Stomach smooth muscle (tissue), 2 donors: ENCODE data around the gene TFAP2E.

ENCODE experiments used
- H3K27ac ChIP-seq: one replicate; pipeline ENCODE4 v1.7.0; 2013; ENCODE audit warnings: mild to moderate bottlenecking, low read length, inconsistent platforms
- H3K27me3 ChIP-seq, 2 donors: one replicate each; pipeline ENCODE4 v1.7.0; 2013; ENCODE audit warnings: low read length in 2 of 2; ENCODE audit not compliant: insufficient read depth in 2 of 2, control insufficient read depth in 1 of 2
- H3K36me3 ChIP-seq, 2 donors: one replicate each; pipeline ENCODE4 v1.7.0; 2013; ENCODE audit warnings: low read length in 2 of 2; ENCODE audit not compliant: control insufficient read depth in 2 of 2, insufficient read depth in 2 of 2
- H3K4me1 ChIP-seq: one replicate; pipeline ENCODE4 v1.7.0; 2013; ENCODE audit warnings: low read length; ENCODE audit not compliant: control insufficient read depth, insufficient read depth
- H3K4me3 ChIP-seq, 2 donors: one replicate each; pipeline ENCODE4 v1.7.0; 2013; ENCODE audit warnings: low read length in 2 of 2
- H3K9ac ChIP-seq, 2 donors: one replicate each; pipeline ENCODE4 v1.7.0; 2013; ENCODE audit warnings: low read length in 2 of 2, mild to moderate bottlenecking in 1 of 2
- H3K9me3 ChIP-seq, 2 donors: one replicate each; pipeline ENCODE4 v1.7.0; 2013; ENCODE audit warnings: low read length in 2 of 2; ENCODE audit not compliant: control insufficient read depth in 2 of 2
- donor health status: healthy.
- donor health status: Pancreatic carcinoma.

The TFAP2E gene

DNA sequence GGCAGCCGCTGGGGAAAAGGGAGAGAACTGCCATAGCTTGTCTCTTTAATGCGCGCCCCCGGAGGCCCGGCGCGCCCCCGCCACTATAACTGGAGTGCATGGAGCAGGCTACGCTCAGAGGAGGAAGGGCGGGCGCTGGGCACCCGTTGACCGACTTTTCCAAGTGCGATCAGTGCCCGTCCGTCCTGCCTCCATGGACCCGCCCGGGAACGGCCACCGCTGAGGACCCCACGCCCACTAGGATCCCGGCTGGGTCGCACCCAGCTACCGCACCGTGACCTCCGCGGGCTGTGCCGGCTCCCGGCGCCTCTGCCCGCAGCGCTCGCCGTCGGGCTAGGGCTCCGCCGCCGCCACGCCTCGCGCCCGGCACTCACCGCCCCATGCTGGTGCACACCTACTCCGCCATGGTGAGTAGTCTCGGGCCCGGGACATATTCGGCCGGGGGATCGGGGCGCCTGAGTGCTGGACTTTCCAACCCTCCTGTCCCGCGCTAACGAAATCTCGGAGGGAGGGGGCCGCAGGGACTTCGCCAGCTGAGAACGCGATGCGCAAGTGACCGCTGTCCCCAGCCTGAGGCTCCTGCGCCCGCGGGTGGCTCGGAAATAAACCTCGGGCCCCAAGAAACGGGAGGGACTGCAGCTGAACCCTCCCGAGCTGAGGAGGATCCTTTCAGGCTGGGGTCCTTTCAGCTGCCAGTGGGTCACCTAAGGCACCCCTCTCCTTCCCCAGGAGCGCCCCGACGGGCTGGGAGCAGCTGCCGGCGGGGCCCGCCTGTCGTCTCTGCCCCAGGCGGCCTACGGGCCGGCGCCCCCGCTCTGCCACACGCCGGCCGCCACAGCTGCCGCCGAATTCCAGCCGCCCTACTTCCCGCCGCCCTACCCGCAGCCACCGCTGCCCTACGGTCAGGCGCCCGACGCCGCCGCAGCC is at the start of gene TFAP2E:
Gene TFAP2E, plus strand, starts transcription at position 117 of the 927 bp plus-strand sequence. Its CDS starts 264 bp downstream, at position 381.
- Histone ChIP-seq H3K9ac (no peak within 1 kb of the TSS), H3K27me3 (peaks cover 65 to 72% of the 10 kb centered on the region in 2 donors), H3K27ac (no peak within 1 kb of the TSS), H3K9me3 (no peaks in the 10 kb centered on the region), H3K4me3 (peak within 1 kb of the TSS; percentile 12 to 64), H3K4me1 (peaks cover 28% of the 10 kb centered on the region), H3K36me3 (peaks cover 0 to 2% of the 10 kb centered on the region in 2 donors)

DNA sequence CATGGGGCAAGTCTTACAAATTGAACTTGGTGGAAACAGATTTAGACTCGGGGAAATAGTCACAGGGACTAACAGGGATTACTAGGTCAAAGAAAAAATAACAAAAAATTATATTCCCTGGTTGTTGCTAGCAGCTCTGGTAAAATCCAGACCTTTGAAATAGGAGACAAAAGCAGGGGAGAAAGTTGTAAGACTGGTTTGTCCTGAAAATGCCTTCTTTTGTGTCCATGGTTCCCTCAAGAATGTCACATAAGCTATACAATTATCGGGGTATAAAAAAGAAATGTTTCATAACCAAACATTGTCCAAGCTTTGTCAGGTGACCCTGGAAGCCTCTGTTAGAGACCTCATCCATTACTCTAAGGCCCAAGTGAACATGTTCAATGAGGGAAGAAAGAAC is 49.0 kb upstream of the TFAP2E start:
- Histone ChIP-seq H3K36me3 (no peaks in the 10 kb centered on the region), H3K27ac (no peak overlapping the region)

DNA sequence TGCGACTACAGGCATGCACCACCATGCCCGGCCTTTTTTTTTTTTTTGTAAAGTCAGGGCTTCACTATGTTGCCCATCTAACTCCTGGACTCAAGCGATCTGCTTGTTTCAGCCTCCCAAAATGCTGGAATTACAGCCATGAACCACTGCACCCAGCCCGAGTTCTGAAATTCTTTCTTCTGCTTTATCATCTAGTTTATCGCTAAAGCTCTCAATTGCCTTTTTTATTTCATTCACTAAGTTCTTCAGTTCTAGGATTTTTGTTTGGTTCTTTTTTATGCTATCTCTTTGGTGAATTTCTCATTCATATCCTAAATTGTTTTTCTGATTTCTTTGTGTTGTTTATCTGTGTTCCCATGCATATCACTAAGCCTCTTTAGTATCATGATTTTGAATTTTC is 42.9 kb upstream of the TFAP2E start:
- H3K27ac ChIP-seq, result no peak overlapping the region
- no peak overlapping the region for H3K9ac ChIP-seq
- H3K36me3 ChIP-seq, result peaks cover 5 to 6% of the 10 kb centered on the region in 2 donors
- no peak overlapping the region for H3K4me3 ChIP-seq
- H3K9me3 ChIP-seq, result no peaks in the 10 kb centered on the region
- peaks cover 7% of the 10 kb centered on the region for H3K4me1 ChIP-seq
- H3K27me3 ChIP-seq, result no peaks in the 10 kb centered on the region

More for the DNA sequence above, 49.0 kb upstream of the TFAP2E start:
- H3K27me3 ChIP-seq, result no peaks in the 10 kb centered on the region
- H3K9me3 ChIP-seq, result no peaks in the 10 kb centered on the region
- no peak overlapping the region for H3K4me3 ChIP-seq
- H3K4me1 ChIP-seq, result no peaks in the 10 kb centered on the region
- no peak overlapping the region for H3K9ac ChIP-seq

DNA sequence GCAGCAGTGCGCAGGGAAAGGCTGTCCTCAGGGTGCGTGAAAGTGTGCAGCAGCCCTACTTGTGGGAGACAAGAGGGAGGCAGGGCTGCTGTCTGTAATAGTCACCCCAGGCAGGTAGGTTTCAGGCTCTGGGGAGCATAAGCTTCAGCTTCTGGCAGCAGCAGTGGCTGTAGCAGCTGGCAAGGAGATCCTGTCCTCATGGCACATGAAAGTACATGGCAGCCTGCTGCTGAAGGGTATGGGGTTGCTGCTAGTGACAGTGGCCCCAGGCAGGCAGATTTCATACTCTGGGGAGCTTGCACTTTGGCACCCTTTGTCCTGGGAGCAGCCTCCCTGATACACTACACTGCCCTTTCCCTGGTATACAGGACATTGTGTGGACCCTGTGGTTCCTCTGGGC is 42.2 kb upstream of the TFAP2E start:
- no peaks in the 10 kb centered on the region for H3K9me3 ChIP-seq
- H3K9ac ChIP-seq, result no peak overlapping the region
- H3K27me3 ChIP-seq, result no peaks in the 10 kb centered on the region
- H3K4me1 ChIP-seq, result peaks cover 7% of the 10 kb centered on the region
- H3K4me3 ChIP-seq, result no peak overlapping the region
- H3K36me3 ChIP-seq, result peaks cover 5 to 6% of the 10 kb centered on the region in 2 donors
- no peak overlapping the region for H3K27ac ChIP-seq

DNA sequence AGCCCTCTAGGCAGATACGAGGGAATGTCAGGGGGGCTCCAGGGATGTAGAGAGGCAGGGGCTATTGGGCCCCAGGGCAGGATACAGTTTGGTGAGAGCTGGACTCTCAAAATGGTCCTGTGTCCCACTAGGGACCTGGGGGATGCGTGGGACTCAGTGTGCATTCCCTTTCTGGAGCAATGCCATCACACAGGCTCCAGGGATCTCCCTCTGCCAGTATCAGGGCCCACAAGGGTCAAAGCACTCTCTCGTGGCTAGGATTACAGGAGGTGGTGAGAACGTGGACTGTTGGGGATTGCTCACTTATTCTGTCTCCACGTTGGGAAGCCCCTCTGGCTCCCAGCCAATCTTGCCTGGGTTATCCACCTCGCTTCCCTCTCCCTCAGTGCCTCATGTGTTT is 41.7 kb upstream of the TFAP2E start:
- Histone ChIP-seq H3K9ac (no peak overlapping the region), H3K4me1 (peaks cover 7% of the 10 kb centered on the region), H3K36me3 (peaks cover 5 to 8% of the 10 kb centered on the region in 2 donors), H3K4me3 (no peak overlapping the region), H3K9me3 (no peaks in the 10 kb centered on the region), H3K27me3 (no peaks in the 10 kb centered on the region), H3K27ac (no peak overlapping the region)

DNA sequence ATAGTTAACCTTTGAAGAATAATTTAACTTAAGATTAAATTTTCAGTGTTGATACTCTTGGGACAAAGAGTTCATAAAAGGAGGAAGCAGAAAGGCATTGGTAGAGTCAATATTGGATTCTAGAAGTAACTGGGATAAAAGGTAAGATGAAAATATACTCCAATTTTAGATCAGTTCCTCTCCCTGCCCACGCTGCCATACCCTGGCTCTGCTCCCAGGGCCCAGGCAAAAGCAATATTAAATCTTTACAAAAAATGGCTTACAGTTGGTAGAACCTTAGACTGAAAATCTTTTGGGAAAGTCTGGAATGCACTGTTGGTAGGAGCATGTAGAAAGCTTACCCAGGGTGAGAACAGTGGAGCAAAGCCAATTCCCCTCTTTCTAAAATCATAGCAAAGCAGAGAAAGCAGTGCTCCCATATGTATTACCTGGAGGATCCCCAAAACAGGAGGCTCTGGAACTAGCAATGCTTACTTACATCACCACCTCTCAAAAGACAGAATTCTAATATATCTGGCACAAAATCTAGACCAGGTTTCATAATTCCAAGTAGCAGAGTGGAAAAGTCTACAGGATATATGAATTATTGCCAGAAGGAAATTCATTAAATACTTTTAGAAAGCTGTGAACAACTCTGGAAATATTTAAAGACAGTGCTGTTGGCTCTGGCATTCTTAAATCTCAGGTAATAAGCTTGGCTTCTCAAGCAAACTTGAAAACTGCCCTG is 40.5 kb upstream of the TFAP2E start:
- Histone ChIP-seq H3K4me3 (no peak overlapping the region), H3K27ac (no peak overlapping the region), H3K9ac (no peak overlapping the region), H3K27me3 (no peaks in the 10 kb centered on the region), H3K36me3 (peaks cover 5 to 8% of the 10 kb centered on the region in 2 donors), H3K4me1 (peaks cover 7% of the 10 kb centered on the region), H3K9me3 (no peaks in the 10 kb centered on the region)

DNA sequence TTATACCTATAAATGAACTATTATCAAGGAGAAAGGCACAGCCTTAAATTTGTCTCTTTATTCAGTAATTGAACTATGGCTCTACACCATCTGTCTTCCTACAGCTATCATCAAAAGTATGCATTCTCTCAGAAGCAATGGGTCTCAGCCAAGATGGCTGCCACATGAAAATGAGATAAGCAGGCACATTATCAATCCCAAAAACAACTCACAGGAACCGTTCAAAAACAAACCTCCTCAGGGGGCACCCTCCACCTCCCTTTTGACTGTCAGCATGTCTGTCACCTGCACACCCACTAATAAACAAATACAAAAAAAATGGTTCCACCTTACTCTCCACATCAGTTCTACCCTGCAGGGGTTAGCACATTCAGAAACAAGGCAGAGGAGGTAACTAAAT is 39.5 kb upstream of the TFAP2E start:
- Histone ChIP-seq H3K36me3 (peaks cover 5 to 8% of the 10 kb centered on the region in 2 donors), H3K27me3 (no peaks in the 10 kb centered on the region), H3K4me3 (no peak overlapping the region), H3K27ac (no peak overlapping the region), H3K9me3 (no peaks in the 10 kb centered on the region), H3K9ac (no peak overlapping the region), H3K4me1 (peaks cover 7% of the 10 kb centered on the region)

DNA sequence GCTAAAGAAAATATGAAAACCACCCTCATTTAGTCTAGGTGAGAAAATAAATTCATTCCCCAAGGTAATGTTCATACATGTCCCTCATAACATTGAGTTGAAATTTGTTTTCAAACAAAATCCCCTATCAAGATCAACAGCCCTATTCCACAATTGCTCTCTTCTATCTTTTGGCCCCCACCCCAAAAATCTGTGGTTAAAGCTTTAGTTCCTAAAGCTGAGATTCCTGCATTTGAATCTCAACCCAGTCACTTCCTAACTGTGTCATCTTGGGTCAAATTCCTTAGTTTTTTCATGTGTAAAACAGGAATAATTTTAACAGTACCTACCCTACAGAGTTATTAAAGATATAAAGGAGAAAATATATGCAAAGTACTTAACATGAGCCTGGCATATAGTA is 37.9 kb upstream of the TFAP2E start:
- Histone ChIP-seq H3K9me3 (no peaks in the 10 kb centered on the region), H3K27ac (no peak overlapping the region), H3K4me1 (peaks cover 19% of the 10 kb centered on the region), H3K9ac (no peak overlapping the region), H3K4me3 (no peak overlapping the region), H3K27me3 (no peaks in the 10 kb centered on the region), H3K36me3 (peaks cover 5 to 8% of the 10 kb centered on the region in 2 donors)

DNA sequence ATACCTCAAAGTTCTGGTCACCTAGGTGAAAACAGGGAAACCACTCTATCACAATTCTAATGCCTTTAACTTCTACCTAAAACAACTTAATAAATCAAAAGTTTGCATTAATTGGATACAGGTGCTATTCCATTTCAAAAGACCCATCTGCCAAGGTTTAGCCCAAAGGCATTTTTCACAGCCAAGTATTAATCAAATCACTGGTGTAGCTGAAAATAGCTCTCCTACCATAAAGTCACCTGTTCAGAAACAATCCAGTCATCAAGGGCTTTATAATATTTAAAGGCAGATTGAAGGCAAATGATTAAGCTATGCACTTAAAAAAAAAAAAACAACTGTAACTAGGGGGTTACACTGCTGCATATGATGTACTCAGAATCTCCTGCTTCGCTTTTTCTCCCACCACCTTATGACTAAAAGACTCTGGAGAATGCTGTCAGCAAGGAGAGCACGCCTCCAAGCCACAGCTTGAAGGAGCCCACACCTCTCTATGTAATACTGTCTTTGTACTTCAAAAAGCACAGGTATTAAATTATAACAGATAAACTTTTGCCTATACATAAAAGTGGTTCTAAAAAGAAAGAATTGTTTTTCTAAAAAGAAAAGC is 36.5 kb upstream of the TFAP2E start:
- Histone ChIP-seq H3K4me1 (peaks cover 26% of the 10 kb centered on the region), H3K27ac (no peak overlapping the region), H3K27me3 (no peaks in the 10 kb centered on the region), H3K4me3 (no peak overlapping the region), H3K9me3 (no peaks in the 10 kb centered on the region), H3K36me3 (peaks cover 0 to 2% of the 10 kb centered on the region in 2 donors), H3K9ac (no peak overlapping the region)

DNA sequence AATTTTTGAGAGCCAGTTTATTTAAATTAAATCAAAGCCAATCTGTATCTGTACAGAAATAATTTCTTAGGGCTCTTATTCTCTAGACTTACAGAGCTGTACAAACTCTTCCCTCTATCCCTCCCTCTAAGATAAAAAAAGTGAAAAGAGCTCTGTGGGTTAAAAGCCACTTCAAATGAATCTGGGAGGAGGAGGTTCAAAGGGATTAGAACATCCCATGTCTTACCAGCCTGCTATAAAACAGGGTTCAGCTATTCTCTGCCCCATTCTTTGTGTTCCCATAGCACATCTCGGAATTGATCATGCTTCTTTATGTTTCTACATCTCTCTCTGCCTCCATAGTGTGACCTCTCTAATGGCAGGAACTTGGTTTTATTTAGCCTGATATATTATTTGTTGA is 35.3 kb upstream of the TFAP2E start:
- Histone ChIP-seq H3K4me1 (peaks cover 22% of the 10 kb centered on the region), H3K27ac (no peak overlapping the region)

More for the DNA sequence above, 35.3 kb upstream of the TFAP2E start:
- Histone ChIP-seq H3K4me3 (no peak overlapping the region), H3K36me3 (peaks cover 0 to 2% of the 10 kb centered on the region in 2 donors), H3K9me3 (no peaks in the 10 kb centered on the region), H3K27me3 (no peaks in the 10 kb centered on the region), H3K9ac (no peak overlapping the region)
